CD4-positive, alpha-beta T cell treated with Interleukin-4 for 1 hour (primary cell): Measurements from ENCODE around the gene CRYBB1.
A peak's percentile ranks its signal among the peaks of the same experiment; 100 is the strongest.

Experiments used
- DNase-seq, 2 donors: peaks; one replicate each; pipeline ENCODE4 v3.0.0-alpha.2; 2020 to 2022

Gene CRYBB1

GRCh38 chr22:26574001-26574723 is 43.7 kb downstream of the CRYBB1 start:
- DNase-seq: no peak

- peak in 1 of 2 donors; percentile 52 for DNase-seq
These were observed 44.7 kb downstream of the CRYBB1 start for GRCh38 chr22:26573026-26573662.

- no peak for DNase-seq
These were observed 46.8 kb downstream of the CRYBB1 start for GRCh38 chr22:26570864-26571525.

- DNase-seq: no peak
These were observed 47.7 kb downstream of the CRYBB1 start for GRCh38 chr22:26570115-26570514.

GRCh38 chr22:26568207-26568706 is 49.6 kb downstream of the CRYBB1 start:
- no peak for DNase-seq

- no peak for DNase-seq
These were observed 50.2 kb downstream of the CRYBB1 start for GRCh38 chr22:26567610-26568009.

- no peak for DNase-seq
These were observed 50.8 kb downstream of the CRYBB1 start for GRCh38 chr22:26566994-26567393.

GRCh38 chr22:26565889-26566288 is 51.9 kb downstream of the CRYBB1 start:
- no peak for DNase-seq

GRCh38 chr22:26565181-26565580 is 52.6 kb downstream of the CRYBB1 start:
- no peak for DNase-seq

- DNase-seq: no peak
These were observed 53.2 kb downstream of the CRYBB1 start for GRCh38 chr22:26564672-26565071.

- DNase-seq: no peak
These were observed 53.6 kb downstream of the CRYBB1 start for GRCh38 chr22:26564181-26564580.

GRCh38 chr22:26563022-26563421 is 54.8 kb downstream of the CRYBB1 start:
- peak in 1 of 2 donors; percentile 30 for DNase-seq

GRCh38 chr22:26561756-26562417 is 55.9 kb downstream of the CRYBB1 start:
- no peak for DNase-seq

GRCh38 chr22:26559961-26560575 is 57.8 kb downstream of the CRYBB1 start:
- DNase-seq: no peak

GRCh38 chr22:26558248-26558895 is 59.5 kb downstream of the CRYBB1 start:
- no peak for DNase-seq

- DNase-seq: no peak
These were observed 60.9 kb downstream of the CRYBB1 start for GRCh38 chr22:26556904-26557303.

GRCh38 chr22:26555478-26555877 is 62.3 kb downstream of the CRYBB1 start:
- no peak for DNase-seq

GRCh38 chr22:26554956-26555355 is 62.9 kb downstream of the CRYBB1 start:
- DNase-seq: no peak

- DNase-seq: no peak
These were observed 64.6 kb downstream of the CRYBB1 start for GRCh38 chr22:26553056-26553752.

GRCh38 chr22:26552466-26552865 is 65.4 kb downstream of the CRYBB1 start:
- DNase-seq: no peak

- no peak for DNase-seq
These were observed 66.3 kb downstream of the CRYBB1 start for GRCh38 chr22:26551568-26551967.
